ENCODE data around the gene CAMK2G. TPM values are rescaled to one million over a fixed set of nuclear protein-coding genes. Genes with fewer than 3 reads are reported as not detected.
A peak's percentile ranks its signal among the peaks of the same experiment; 100 is the strongest.
"Not testable (repeated sequence)": the region's sequence is repeated elsewhere in the genome, so short reads cannot be mapped to it uniquely, and the experiment has no call there.

CAMK2G gene
- total RNA-seq: 11.7 TPM
- long read RNA-seq, partial matches to known transcripts: 1 of 9 reads
- long read RNA-seq, other reads (novel, unspliced or antisense): 6 of 9 reads

DNA sequence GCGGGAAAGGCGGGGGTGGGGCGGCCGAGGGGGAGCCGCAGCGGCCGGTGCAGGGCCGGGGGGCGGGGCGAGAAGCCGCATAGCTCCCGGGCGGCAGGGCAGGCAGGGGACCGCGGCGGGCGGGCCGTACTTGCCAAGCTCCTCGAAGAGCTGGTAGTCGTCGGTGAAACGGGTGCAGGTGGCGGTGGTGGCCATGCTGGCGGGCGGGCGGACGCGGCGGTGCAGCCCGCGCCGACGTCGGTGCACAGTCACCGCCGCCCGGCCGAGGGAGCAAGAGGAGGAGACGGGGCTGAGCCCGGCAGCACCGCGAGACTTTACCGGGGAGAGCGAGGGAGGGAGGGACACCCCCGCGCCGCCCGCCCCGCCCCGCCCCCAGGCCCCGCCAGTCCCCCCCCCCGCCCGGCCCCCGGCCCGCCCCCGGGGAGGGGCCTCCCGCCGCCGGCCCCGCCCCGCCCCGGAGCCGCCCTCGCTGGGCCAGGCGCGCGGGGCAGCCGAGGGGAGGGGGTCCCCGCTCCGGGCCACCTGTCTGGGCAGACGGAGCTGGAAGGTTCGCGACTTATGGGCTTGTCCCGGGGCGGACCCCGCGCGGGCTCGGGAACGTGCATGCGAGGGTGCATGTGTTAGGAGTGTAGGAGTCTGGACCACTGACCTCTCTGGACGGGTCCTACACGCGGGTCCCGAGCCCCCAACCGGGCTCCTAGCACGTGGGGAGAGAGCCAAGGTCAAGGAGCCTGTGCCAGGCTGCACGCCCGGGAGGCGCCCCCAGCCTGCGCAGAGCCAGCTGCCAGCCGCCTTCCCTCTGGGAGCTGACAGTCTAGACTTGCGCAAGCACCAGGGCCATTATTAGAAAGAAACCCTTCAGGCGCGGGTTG is at the start of gene CAMK2G:
Gene CAMK2G, minus strand, starts transcription at position 289 of the 872 bp plus-strand sequence. Its CDS starts 94 bp downstream, at position 195.
- ATAC-seq: peak; percentile 90
- intact Hi-C loops (cut with DNase I): loop anchor here (5.0 kb wide), 1 partner anchor 203 kb away; no protein-coding TSS in a partner anchor
- peak; percentile 95 for DNase-seq (ENCODE audit: missing footprints)

- intact Hi-C loops (cut with DNase I): no loop called here
- ATAC-seq (no peak), DNase-seq (ENCODE audit: missing footprints) (no peak)
Observed at GRCh38 chr10:73922864-73923133, 48.4 kb upstream of the CAMK2G start.

DNA sequence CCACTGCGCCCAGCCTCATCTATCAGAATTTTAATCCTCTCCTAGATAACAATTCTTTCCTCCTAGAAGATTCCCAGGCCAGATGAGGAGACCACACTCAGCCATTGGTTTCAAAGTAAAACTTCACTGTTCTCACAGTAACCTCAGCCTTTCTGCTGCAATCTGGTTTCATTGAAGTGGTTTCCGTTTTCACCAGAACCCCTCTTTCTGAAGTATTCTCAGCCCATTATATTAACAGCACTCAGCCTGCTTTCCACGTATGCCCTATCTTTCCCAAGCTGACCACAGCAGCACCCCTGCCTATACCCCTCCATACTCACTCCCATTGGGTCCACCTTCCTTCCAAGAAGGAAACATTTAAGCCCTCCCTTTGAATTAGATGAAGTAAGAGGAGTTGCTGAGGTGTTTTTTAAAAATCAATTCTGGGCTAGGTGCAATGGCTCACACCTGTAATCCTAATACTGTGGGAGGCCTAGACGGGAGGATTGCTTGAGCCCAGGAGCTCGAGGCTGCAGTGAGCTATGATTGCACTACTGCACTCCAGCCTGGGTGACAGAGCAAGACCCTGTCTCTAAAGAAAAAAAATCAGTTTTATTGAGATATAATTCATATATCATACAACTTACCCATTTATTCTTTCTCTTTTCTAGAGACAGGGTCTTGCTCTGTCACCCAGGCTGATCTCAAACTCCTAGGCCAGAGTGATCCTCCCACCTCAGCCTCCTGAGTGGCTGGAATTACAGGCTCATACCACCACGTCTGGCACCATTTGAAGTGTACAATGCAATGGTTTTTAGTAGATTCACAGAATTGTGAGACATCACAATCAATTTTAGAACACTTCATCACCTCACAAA is 47.9 kb upstream of the CAMK2G start:
- ATAC-seq (no peak), DNase-seq (ENCODE audit: missing footprints) (no peak)
- intact Hi-C loops (cut with DNase I): no loop called here

DNA sequence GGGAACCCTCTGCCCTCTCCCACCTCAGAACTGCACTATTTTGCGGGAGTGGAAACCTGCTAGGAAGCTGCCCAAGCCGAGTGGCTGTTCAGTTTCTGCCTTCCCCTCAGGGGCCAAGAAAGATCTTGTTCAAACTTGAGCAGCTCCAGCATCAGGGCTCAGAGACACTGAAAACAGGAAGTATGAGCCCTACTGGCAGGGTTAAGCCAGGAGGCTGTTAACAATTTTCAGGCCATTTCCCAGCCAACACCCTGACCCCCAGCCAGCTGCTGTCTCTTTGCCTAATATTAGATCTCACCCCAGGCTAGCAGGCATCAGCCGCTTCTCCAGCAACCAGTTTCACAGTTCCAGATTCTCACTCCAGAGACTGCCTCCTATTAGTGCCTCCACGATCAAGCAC is 45.7 kb upstream of the CAMK2G start:
- peak; percentile 93 for ATAC-seq
- peak; percentile 74 for DNase-seq (ENCODE audit: missing footprints)
- intact Hi-C loops (cut with DNase I): no loop called here

- intact Hi-C loops (cut with DNase I); ATAC-seq; DNase-seq (ENCODE audit: missing footprints): not testable (repeated sequence)
Observed at GRCh38 chr10:73919481-73919880, 45.1 kb upstream of the CAMK2G start.

DNA sequence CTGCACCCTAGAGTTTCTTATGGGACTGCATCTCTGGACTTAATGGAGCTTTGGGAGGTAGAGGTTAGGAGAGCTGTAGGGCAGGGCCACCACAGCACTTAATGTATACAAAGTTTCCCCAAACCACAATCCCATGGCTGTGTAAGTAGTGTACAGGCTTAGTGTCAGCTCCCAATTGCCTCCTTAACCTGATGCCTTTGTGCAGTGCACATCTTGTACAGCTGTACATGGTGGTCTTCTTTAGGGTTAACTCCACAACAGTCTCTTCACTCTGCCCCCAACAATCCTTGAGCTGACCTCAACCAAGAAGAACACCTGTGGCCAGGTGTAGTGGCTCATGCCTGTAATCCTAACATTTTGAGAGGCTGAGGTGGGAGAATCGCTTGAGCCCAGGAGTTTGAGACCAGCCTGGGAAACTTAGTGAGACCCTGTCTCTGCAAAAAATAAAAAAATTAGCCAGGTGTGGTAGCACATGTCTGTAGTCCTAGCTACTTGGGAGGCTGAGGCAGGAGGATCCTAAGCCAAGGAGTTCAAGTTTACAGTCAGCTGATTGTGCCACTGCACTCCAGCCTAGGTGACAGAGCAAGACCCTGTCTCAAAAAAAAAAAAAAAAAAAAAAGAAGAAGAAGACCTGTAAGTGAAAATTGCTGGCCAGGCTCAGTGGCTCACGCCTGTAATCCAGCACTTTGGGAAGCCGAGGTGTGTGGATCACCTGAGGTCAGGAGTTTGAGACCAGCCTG is 43.4 kb upstream of the CAMK2G start:
- ATAC-seq: no peak
- intact Hi-C loops (cut with DNase I): no loop called here

DNA sequence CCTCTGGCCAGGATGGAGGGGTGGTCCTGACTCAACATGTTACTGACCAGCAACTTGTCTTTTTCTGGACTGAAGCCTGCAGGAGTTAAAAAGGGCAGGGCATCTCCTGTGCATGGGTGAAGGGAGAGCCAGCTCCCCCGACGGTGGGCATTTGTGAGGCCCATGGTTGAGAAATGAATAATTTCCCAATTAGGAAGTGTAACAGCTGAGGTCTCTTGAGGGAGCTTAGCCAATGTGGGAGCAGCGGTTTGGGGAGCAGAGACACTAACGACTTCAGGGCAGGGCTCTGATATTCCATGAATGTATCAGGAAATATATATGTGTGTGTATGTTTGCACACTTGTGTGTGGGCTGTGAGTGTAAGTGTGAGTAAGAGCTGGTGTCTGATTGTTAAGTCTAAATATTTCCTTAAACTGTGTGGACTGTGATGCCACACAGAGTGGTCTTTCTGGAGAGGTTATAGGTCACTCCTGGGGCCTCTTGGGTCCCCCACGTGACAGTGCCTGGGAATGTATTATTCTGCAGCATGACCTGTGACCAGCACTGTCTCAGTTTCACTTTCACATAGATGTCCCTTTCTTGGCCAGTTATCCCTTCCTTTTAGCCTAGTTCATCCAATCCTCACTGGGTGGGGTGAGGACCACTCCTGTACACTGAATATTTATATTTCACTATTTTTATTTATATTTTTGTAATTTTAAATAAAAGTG is 42.6 kb upstream of the CAMK2G start:
- ATAC-seq: no peak
- intact Hi-C loops (cut with DNase I): no loop called here

More for the DNA sequence above, 43.4 kb upstream of the CAMK2G start:
- DNase-seq (ENCODE audit: missing footprints): no peak

DNA sequence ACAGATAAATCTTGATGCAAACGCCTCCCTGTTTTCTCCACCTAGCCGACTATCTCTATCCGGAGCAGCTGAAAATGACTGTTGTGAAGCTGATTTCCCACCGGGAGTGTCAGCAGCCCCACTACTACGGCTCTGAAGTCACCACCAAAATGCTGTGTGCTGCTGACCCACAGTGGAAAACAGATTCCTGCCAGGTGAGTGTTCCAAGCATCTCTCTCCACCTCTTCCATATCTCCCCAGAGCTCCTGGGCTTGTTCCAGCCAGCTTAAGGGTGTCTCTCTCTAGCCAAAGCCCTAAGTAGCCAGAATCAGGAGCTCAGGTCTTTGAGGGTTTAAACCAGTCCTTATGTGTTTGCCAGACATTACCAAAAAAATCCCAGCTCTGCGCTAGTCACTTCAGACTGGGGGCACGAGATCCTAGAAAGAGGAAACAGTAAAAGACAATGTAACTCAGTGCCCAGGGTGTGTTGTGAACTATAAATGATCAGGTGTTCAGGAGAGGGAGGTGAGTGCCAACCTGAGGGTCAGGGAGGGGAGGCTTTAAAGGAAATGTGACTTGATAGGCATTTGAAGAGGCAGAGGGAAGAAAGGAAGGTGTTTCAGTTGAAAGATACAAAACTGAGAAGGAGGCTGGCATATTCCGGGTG is 41.0 kb upstream of the CAMK2G start:
- intact Hi-C loops (cut with DNase I): no loop called here
- no peak for DNase-seq (ENCODE audit: missing footprints)
- ATAC-seq: no peak

More for the DNA sequence above, 42.6 kb upstream of the CAMK2G start:
- no peak for DNase-seq (ENCODE audit: missing footprints)

DNA sequence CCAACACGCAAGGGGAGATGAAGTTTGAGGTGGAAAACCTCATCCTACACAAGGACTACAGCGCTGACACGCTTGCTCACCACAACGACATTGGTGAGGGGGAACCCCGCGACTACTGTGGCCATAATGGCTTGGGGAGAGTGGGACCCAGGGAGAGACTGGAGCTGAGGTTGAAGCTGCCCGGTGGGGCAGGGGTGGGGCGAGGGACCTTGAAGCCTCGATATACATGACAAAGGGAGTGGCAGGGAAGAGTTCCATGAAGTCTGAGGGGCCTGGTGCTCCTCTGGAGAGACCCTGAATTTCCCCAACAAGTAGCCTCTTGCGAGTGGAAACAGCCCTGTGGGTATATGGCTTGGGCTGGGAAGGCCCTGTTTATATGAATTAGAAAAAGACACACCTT is 39.7 kb upstream of the CAMK2G start:
- DNase-seq (ENCODE audit: missing footprints) (no peak), ATAC-seq (no peak)
- intact Hi-C loops (cut with DNase I): no loop called here

DNA sequence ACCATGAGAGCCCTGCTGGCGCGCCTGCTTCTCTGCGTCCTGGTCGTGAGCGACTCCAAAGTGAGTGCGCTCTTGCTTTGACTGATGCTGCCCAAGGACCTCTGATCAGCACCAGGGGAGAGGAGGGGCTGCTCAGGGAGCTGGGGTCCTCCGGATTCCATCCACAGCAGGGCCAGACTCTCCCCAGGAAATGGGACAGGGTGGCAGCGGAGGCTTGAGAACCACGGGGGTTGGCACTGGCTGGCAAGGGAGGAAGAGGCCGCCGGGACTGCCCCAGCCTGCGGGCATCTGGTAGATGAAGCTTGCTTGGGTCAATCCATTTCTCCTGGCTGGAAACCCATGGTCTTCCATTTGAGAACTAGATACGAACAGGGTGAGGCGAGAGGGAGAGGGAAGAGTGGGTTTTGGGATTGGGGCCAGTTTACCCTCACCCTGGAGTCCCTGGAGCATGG is 37.2 kb upstream of the CAMK2G start:
- DNase-seq (ENCODE audit: missing footprints) (no peak), ATAC-seq (no peak)
- intact Hi-C loops (cut with DNase I): no loop called here

GRCh38 chr10:73910764-73911552 is 36.6 kb upstream of the CAMK2G start, which contains the start of gene PLAU:
Gene PLAU (plus strand): TSS chr10:73911132. CDS start chr10:73911556, 424 bp downstream.
- DNase-seq (ENCODE audit: missing footprints): peak; percentile 90
- intact Hi-C loops (cut with DNase I): no loop called here
- ATAC-seq: peak; percentile 35

- ATAC-seq (no peak), DNase-seq (ENCODE audit: missing footprints) (no peak)
- intact Hi-C loops (cut with DNase I): no loop called here
Observed at GRCh38 chr10:73910401-73910763, 36.0 kb upstream of the CAMK2G start.

DNA sequence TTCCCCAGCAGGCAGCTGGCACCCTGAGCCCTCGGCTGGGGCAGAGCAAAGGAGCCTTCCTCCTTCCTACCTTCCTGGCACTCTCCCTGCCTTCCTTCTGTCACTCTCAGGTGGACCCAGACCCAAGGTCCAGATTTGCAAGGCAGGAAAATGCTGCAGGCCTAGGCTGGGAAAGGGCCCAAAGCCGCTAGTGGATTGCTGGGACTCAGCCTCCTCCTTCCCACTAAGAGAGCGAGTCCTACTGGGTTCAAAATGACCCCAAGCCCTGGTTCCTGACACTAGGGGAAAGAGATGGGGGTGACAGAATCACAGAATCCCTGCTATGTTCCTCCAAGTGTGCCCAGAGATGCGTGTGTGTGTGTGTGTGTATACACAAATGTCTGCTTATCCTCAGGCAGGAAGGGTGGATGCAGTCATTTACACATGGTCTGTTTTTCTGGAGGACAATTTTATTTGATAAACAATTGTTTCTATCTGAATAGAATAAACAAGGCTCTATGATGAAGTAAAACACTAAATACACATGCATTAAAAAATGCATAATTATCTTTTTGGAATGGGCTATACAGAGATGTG is 35.3 kb upstream of the CAMK2G start:
- intact Hi-C loops (cut with DNase I): loop anchor here (1.0 kb wide), 1 partner anchor 28 kb away; no protein-coding TSS in a partner anchor
- DNase-seq (ENCODE audit: missing footprints) (no peak), ATAC-seq (no peak)

DNA sequence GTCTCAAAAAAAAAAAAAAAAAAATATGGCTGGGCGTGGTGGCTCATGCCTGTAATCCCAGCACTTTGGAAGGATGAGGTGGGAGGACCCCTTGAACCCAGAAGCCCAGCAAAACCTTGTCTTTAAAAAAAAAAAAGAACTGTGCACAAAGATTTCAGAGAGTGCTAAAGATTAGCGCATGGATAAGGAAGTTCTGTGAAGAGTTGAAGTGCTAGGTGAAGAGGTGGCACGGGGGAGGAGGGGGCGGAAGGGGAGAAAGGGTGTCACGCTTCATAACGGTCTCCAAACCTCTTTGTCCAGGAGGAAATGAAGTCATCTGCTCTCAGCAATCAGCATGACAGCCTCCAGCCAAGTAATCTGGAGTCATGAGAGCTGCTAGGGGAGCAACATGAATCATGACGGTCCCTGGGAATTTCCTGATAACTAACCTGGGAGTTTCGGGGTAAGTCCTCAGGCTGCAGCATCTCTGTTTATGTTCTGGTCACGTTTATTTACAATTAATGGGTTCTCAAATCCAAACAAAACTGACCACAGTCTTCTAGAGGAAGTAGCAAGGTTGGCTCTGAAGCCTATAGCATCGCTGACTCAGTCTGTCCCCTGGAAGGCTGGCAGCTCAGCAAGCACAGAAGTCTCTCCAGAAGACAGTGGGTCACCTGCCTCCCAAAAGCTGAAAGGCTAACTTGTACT is 34.6 kb upstream of the CAMK2G start:
- no peak for ATAC-seq

GRCh38 chr10:73907841-73908517 is 33.6 kb upstream of the CAMK2G start:
- DNase-seq (ENCODE audit: missing footprints) (peak; percentile 68), ATAC-seq (peak; percentile 47)
- intact Hi-C loops (cut with DNase I): no loop called here

More for the DNA sequence above, 34.6 kb upstream of the CAMK2G start:
- DNase-seq (ENCODE audit: missing footprints): no peak
- intact Hi-C loops (cut with DNase I): loop anchor here (1.0 kb wide), 1 partner anchor 28 kb away; no protein-coding TSS in a partner anchor
